Measurements from ENCODE around the gene PRRC2B. TPM values are rescaled to one million over a fixed set of nuclear protein-coding genes. Genes with fewer than 3 reads are reported as not detected.
"Not testable (repeated sequence)": the region's sequence is repeated elsewhere in the genome, so short reads cannot be mapped to it uniquely, and the experiment has no call there.

Gene PRRC2B
- total and polyA plus RNA-seq, 4 donors = 10.3 to 44.3 (median 27.0) TPM

- TF ChIP-seq EGR1 (IDR thresholded peaks at IDR 0.05; ENCODE audit: low read depth in 2 of 2) = peak; percentile 21 to 77
- H3K27ac ChIP-seq (ENCODE audit: low read depth in 1 of 2, low read length in 2 of 2); H3K9me3 ChIP-seq (ENCODE audit: control insufficient read depth in 4 of 4, low read length in 3 of 4); H3K27me3 ChIP-seq (ENCODE audit: control insufficient read depth in 4 of 4, insufficient read depth in 4 of 4, low read length in 3 of 4); DNase-seq (ENCODE audit: low spot score); H3K4me1 ChIP-seq (ENCODE audit: control insufficient read depth in 4 of 4, insufficient read depth in 4 of 4, low read length in 3 of 4); H3K9ac ChIP-seq (ENCODE audit: low read depth in 1 of 2, low read length in 2 of 2); H3K4me3 ChIP-seq (ENCODE audit: low read depth in 1 of 3, low read length in 3 of 3): not testable (repeated sequence)
- H3K36me3 ChIP-seq (ENCODE audit: control insufficient read depth in 4 of 4, insufficient read depth in 3 of 4, low read depth in 1 of 4, low read length in 3 of 4) = peaks cover 5 to 60% (median 39%) of the 10 kb centered on the region in 4 donors
- WGBS = 77% methylated on average over 12 of the region's 12 CpGs
Measured at GRCh38 chr9:131515559-131516031, 121.7 kb downstream of the PRRC2B start.

GRCh38 chr9:131516100-131516499 lies 122.2 kb downstream of the PRRC2B start:
- 79% methylated on average over 15 of the region's 15 CpGs for WGBS
- Histone ChIP-seq H3K27me3 (ENCODE audit: control insufficient read depth in 4 of 4, insufficient read depth in 4 of 4, low read length in 3 of 4) (no peaks in the 10 kb centered on the region), H3K9me3 (ENCODE audit: control insufficient read depth in 4 of 4, low read length in 3 of 4) (peaks cover 0 to 6% (median 0%) of the 10 kb centered on the region in 4 donors), H3K4me3 (ENCODE audit: low read depth in 1 of 3, low read length in 3 of 3) (no peak overlapping the region), H3K4me1 (ENCODE audit: control insufficient read depth in 4 of 4, insufficient read depth in 4 of 4, low read length in 3 of 4) (no peaks in the 10 kb centered on the region), H3K27ac (ENCODE audit: low read depth in 1 of 2, low read length in 2 of 2) (no peak overlapping the region), H3K9ac (ENCODE audit: low read depth in 1 of 2, low read length in 2 of 2) (no peak overlapping the region), H3K36me3 (ENCODE audit: control insufficient read depth in 4 of 4, insufficient read depth in 3 of 4, low read depth in 1 of 4, low read length in 3 of 4) (peaks cover 5 to 58% (median 36%) of the 10 kb centered on the region in 4 donors)
- no peak for TF ChIP-seq HNF4G (IDR thresholded peaks at IDR 0.05)
- TF ChIP-seq HNF4A (conservative IDR thresholded peaks at IDR 0.05) = no peak
- peak in 1 of 2 donors; percentile 62 for TF ChIP-seq EGR1 (IDR thresholded peaks at IDR 0.05; ENCODE audit: low read depth in 2 of 2)
- no peak for TF ChIP-seq FOXA1 (IDR thresholded peaks at IDR 0.05)
- TF ChIP-seq, protein P1, sequence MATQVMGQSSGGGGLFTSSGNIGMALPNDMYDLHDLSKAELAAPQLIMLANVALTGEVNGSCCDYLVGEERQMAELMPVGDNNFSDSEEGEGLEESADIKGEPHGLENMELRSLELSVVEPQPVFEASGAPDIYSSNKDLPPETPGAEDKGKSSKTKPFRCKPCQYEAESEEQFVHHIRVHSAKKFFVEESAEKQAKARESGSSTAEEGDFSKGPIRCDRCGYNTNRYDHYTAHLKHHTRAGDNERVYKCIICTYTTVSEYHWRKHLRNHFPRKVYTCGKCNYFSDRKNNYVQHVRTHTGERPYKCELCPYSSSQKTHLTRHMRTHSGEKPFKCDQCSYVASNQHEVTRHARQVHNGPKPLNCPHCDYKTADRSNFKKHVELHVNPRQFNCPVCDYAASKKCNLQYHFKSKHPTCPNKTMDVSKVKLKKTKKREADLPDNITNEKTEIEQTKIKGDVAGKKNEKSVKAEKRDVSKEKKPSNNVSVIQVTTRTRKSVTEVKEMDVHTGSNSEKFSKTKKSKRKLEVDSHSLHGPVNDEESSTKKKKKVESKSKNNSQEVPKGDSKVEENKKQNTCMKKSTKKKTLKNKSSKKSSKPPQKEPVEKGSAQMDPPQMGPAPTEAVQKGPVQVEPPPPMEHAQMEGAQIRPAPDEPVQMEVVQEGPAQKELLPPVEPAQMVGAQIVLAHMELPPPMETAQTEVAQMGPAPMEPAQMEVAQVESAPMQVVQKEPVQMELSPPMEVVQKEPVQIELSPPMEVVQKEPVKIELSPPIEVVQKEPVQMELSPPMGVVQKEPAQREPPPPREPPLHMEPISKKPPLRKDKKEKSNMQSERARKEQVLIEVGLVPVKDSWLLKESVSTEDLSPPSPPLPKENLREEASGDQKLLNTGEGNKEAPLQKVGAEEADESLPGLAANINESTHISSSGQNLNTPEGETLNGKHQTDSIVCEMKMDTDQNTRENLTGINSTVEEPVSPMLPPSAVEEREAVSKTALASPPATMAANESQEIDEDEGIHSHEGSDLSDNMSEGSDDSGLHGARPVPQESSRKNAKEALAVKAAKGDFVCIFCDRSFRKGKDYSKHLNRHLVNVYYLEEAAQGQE (IDR thresholded peaks at IDR 0.05) = no peak
- no peak for TF ChIP-seq SP1 (IDR thresholded peaks at IDR 0.05)
- TF ChIP-seq YY1 (IDR thresholded peaks at IDR 0.05) = no peak
- no peak for DNase-seq (ENCODE audit: low spot score)

DNA sequence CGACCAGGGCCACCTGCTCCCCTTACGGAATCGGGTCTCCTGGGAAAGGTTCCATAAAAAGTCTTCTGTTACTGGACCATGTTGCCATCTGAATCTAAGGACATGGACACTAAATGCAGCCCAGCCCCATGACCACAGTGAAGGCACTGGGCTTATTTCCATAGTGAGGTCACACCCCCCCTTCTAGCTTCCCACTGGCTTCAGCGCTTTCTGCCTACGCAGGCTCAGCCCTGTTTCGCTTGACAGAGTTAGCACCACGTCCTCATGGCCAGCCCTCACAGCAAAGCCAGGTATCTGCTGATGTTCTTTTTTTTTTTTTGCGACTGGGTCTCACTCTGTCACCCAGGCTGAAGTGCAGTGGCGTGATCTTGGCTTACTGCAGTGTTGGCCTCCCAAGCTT lies 123.0 kb downstream of the PRRC2B start:
- peaks cover 5 to 59% (median 37%) of the 10 kb centered on the region in 4 donors for H3K36me3 ChIP-seq (ENCODE audit: control insufficient read depth in 4 of 4, insufficient read depth in 3 of 4, low read depth in 1 of 4, low read length in 3 of 4)
- H3K27ac ChIP-seq (ENCODE audit: low read depth in 1 of 2, low read length in 2 of 2) = no peak overlapping the region
- WGBS = 98% methylated on average over 9 of the region's 9 CpGs
- no peak overlapping the region for H3K9ac ChIP-seq (ENCODE audit: low read depth in 1 of 2, low read length in 2 of 2)
- no peak overlapping the region for H3K4me3 ChIP-seq (ENCODE audit: low read depth in 1 of 3, low read length in 3 of 3)
- no peaks in the 10 kb centered on the region for H3K27me3 ChIP-seq (ENCODE audit: control insufficient read depth in 4 of 4, insufficient read depth in 4 of 4, low read length in 3 of 4)
- TF ChIP-seq RXRA (IDR thresholded peaks at IDR 0.05) = no peak
- TF ChIP-seq YY1 (IDR thresholded peaks at IDR 0.05) = no peak
- TF ChIP-seq, protein P2, sequence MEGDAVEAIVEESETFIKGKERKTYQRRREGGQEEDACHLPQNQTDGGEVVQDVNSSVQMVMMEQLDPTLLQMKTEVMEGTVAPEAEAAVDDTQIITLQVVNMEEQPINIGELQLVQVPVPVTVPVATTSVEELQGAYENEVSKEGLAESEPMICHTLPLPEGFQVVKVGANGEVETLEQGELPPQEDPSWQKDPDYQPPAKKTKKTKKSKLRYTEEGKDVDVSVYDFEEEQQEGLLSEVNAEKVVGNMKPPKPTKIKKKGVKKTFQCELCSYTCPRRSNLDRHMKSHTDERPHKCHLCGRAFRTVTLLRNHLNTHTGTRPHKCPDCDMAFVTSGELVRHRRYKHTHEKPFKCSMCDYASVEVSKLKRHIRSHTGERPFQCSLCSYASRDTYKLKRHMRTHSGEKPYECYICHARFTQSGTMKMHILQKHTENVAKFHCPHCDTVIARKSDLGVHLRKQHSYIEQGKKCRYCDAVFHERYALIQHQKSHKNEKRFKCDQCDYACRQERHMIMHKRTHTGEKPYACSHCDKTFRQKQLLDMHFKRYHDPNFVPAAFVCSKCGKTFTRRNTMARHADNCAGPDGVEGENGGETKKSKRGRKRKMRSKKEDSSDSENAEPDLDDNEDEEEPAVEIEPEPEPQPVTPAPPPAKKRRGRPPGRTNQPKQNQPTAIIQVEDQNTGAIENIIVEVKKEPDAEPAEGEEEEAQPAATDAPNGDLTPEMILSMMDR (IDR thresholded peaks at IDR 0.05; ENCODE audit: low read depth, low read length, missing input control) = no peak
- TF ChIP-seq FOXA1 (IDR thresholded peaks at IDR 0.05) = no peak
- TF ChIP-seq, protein P1 (IDR thresholded peaks at IDR 0.05) = no peak
- no peak for TF ChIP-seq ATF3 (IDR thresholded peaks at IDR 0.05)
- TF ChIP-seq HNF4A (conservative IDR thresholded peaks at IDR 0.05) = no peak
- TF ChIP-seq HNF4G (IDR thresholded peaks at IDR 0.05) = no peak
- TF ChIP-seq EGR1 (IDR thresholded peaks at IDR 0.05; ENCODE audit: low read depth in 2 of 2) = no peak
- peaks cover 0 to 6% (median 0%) of the 10 kb centered on the region in 4 donors for H3K9me3 ChIP-seq (ENCODE audit: control insufficient read depth in 4 of 4, low read length in 3 of 4)
- DNase-seq (ENCODE audit: low spot score) = no peak
- H3K4me1 ChIP-seq (ENCODE audit: control insufficient read depth in 4 of 4, insufficient read depth in 4 of 4, low read length in 3 of 4) = no peaks in the 10 kb centered on the region

All from liver (tissue), 9 donors.